GM23338 (cell line): ENCODE results near the gene GAS2.

Experiments used
- CTCF ChIP-seq, 2 experiments: fragments of 200-600 bp in 1 of 2; sonication (generic) in 1 of 2; conservative IDR thresholded peaks; 2 replicates each; pipeline versions ENCODE4 v1.5.1 to v1.6.1; 2016 to 2017; ENCODE audit warnings: antibody characterized with exemption in 2 of 2, low read depth in 2 of 2, mild to moderate bottlenecking in 2 of 2, moderate library complexity in 1 of 2
- TF ChIP-seq, protein P1 (sequence below): IDR thresholded peaks from one replicate; pipeline ENCODE4 v1.6.1; 2018; ENCODE audit warnings: antibody characterized with exemption; ENCODE audit not compliant: unreplicated experiment

- TF ChIP-seq CTCF (conservative IDR thresholded peaks at IDR 0.05; ENCODE audit: low read depth in 2 of 2), result no peak
- TF ChIP-seq, protein P1, sequence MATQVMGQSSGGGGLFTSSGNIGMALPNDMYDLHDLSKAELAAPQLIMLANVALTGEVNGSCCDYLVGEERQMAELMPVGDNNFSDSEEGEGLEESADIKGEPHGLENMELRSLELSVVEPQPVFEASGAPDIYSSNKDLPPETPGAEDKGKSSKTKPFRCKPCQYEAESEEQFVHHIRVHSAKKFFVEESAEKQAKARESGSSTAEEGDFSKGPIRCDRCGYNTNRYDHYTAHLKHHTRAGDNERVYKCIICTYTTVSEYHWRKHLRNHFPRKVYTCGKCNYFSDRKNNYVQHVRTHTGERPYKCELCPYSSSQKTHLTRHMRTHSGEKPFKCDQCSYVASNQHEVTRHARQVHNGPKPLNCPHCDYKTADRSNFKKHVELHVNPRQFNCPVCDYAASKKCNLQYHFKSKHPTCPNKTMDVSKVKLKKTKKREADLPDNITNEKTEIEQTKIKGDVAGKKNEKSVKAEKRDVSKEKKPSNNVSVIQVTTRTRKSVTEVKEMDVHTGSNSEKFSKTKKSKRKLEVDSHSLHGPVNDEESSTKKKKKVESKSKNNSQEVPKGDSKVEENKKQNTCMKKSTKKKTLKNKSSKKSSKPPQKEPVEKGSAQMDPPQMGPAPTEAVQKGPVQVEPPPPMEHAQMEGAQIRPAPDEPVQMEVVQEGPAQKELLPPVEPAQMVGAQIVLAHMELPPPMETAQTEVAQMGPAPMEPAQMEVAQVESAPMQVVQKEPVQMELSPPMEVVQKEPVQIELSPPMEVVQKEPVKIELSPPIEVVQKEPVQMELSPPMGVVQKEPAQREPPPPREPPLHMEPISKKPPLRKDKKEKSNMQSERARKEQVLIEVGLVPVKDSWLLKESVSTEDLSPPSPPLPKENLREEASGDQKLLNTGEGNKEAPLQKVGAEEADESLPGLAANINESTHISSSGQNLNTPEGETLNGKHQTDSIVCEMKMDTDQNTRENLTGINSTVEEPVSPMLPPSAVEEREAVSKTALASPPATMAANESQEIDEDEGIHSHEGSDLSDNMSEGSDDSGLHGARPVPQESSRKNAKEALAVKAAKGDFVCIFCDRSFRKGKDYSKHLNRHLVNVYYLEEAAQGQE, result no peak
Observed at GRCh38 chr11:22779850-22780249, 113.4 kb downstream of the GAS2 start.
